ENCODE results near the gene FAM50B. TPM values are rescaled to one million over a fixed set of nuclear protein-coding genes. Genes with fewer than 3 reads are reported as not detected.

FAM50B gene
- total RNA-seq, 2 experiments from 2014 or later, result not detected

GRCh38 chr6:3814539-3814938 lies 34.6 kb upstream of the FAM50B start:
- no TSS peak for BruUV-seq (replicated peaks)
- Histone ChIP-seq H3K9me3 (ENCODE audit: low read length) (no peaks in the 10 kb centered on the region), H3K4me3 (ENCODE audit: low read depth, low read length, poor library complexity, severe bottlenecking) (no peak overlapping the region), H3K36me3 (ENCODE audit: insufficient read depth, low read length) (no peaks in the 10 kb centered on the region), H3K4me2 (ENCODE audit: low read length) (no peak overlapping the region), H3K27ac (ENCODE audit: low read depth, low read length, poor library complexity, severe bottlenecking) (no peak overlapping the region), H3K4me1 (ENCODE audit: insufficient read depth, low read length, poor library complexity, severe bottlenecking) (no peaks in the 10 kb centered on the region), H3K9me2 (ENCODE audit: insufficient read depth, low read length) (no peaks in the 10 kb centered on the region), H2AFZ (ENCODE audit: low read length) (no peak overlapping the region), H4K20me1 (ENCODE audit: insufficient read depth, low read length) (no peaks in the 10 kb centered on the region), H3K79me2 (ENCODE audit: insufficient read depth, low read depth, low read length) (no peaks in the 10 kb centered on the region)
- POLR2A ChIA-PET, result interaction anchor here (1.0 kb wide), 1 partner anchor 164 kb away, joined by 3 read pairs; no protein-coding TSS in a partner anchor
- intact Hi-C loops (cut with micrococcal nuclease; ENCODE audit: unreplicated experiment), result no loop called here
- no peak for TF ChIP-seq EZH2phosphoT487 (IDR thresholded peaks at IDR 0.05; ENCODE audit: borderline replicate concordance, low read depth, low read length)
- TF ChIP-seq, protein P1, sequence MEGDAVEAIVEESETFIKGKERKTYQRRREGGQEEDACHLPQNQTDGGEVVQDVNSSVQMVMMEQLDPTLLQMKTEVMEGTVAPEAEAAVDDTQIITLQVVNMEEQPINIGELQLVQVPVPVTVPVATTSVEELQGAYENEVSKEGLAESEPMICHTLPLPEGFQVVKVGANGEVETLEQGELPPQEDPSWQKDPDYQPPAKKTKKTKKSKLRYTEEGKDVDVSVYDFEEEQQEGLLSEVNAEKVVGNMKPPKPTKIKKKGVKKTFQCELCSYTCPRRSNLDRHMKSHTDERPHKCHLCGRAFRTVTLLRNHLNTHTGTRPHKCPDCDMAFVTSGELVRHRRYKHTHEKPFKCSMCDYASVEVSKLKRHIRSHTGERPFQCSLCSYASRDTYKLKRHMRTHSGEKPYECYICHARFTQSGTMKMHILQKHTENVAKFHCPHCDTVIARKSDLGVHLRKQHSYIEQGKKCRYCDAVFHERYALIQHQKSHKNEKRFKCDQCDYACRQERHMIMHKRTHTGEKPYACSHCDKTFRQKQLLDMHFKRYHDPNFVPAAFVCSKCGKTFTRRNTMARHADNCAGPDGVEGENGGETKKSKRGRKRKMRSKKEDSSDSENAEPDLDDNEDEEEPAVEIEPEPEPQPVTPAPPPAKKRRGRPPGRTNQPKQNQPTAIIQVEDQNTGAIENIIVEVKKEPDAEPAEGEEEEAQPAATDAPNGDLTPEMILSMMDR (conservative IDR thresholded peaks at IDR 0.05; ENCODE audit: low read length), result no peak
- no peak for DNase-seq (ENCODE audit: low spot score)
- CTCF ChIA-PET (ENCODE audit: unreplicated experiment), result no interaction called here

DNA sequence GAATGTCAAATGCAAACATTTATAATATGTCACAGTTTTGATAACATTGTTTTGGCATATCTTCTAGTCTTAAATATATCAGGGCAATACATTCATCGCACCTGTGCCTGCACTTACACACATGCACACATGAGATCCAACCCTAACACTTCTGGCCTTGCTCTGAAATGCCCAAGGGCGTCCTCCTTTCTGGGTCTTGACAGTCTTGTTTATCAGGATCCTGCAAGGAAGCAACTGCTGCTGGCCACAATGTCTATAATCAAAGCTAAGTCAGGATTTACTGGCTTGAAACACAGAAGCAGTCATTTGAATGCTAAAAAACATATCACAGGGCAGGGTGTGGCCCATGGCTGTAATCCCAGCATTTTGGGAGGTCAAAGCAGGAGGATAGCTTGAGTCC lies 32.9 kb upstream of the FAM50B start:
- DNase-seq (ENCODE audit: low spot score), result no peak
- Histone ChIP-seq H3K36me3 (ENCODE audit: insufficient read depth, low read length) (no peaks in the 10 kb centered on the region), H3K9me3 (ENCODE audit: low read length) (no peaks in the 10 kb centered on the region), H2AFZ (ENCODE audit: low read length) (no peak overlapping the region), H3K4me2 (ENCODE audit: low read length) (no peak overlapping the region), H4K20me1 (ENCODE audit: insufficient read depth, low read length) (no peaks in the 10 kb centered on the region), H3K9me2 (ENCODE audit: insufficient read depth, low read length) (no peaks in the 10 kb centered on the region), H3K27ac (ENCODE audit: low read depth, low read length, poor library complexity, severe bottlenecking) (no peak overlapping the region), H3K4me3 (ENCODE audit: low read depth, low read length, poor library complexity, severe bottlenecking) (no peak overlapping the region), H3K4me1 (ENCODE audit: insufficient read depth, low read length, poor library complexity, severe bottlenecking) (no peaks in the 10 kb centered on the region), H3K79me2 (ENCODE audit: insufficient read depth, low read depth, low read length) (no peaks in the 10 kb centered on the region)
- CTCF ChIA-PET (ENCODE audit: unreplicated experiment), result no interaction called here
- POLR2A ChIA-PET, result no interaction called here
- intact Hi-C loops (cut with micrococcal nuclease; ENCODE audit: unreplicated experiment), result no loop called here
- no TSS peak for BruUV-seq (replicated peaks)
- TF ChIP-seq EZH2phosphoT487 (IDR thresholded peaks at IDR 0.05; ENCODE audit: borderline replicate concordance, low read depth, low read length), result no peak
- TF ChIP-seq, protein P1 (conservative IDR thresholded peaks at IDR 0.05; ENCODE audit: low read length), result no peak

DNA sequence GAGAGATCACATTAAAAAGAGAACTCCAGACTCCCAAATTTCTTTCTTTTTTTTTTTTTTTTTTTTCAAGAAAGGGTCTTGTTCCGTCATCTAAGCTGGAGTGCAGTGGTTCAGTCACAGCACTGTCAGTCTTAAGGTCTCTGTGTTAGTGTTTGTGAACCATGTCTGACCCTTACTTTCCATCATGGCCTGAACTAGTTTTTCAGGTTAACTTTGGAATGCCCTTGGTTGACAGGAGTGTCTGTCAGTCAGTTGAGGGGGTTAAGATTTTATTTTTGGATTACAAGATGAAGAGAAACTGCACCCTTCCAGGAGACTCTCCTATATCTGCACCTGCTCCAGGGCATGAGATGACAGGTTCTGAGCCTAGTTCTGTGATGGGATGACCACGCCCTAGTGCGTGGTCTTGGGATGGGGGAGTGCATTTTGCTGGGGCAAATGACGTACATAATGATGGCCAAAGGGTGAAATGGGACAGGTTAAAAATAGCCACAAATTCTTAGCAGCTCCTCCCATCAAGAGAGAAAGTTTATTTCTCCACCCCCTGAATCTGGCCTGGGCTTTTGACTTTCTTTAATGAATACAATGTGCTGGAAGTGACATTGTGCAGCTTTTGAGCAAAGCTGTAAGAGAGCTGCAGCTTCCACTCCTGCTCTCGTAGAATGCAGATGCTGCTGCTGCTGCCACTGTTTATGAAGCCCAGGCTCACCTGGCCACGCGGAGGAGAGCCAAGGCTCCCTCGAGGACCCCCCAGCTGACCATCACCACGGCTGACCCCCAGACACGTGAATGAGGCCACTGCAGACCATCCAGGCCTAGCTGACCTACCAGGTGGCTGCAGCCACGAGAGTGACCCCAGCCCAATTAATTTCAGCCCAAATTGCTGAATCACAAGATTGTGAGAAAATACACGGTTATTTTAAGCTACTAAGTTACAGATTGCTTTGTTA lies 29.7 kb upstream of the FAM50B start:
- H3K79me2 ChIP-seq (ENCODE audit: insufficient read depth, low read depth, low read length), result no peaks in the 10 kb centered on the region
- no peaks in the 10 kb centered on the region for H3K9me3 ChIP-seq (ENCODE audit: low read length)
- intact Hi-C loops (cut with micrococcal nuclease; ENCODE audit: unreplicated experiment), result no loop called here
- no peaks in the 10 kb centered on the region for H4K20me1 ChIP-seq (ENCODE audit: insufficient read depth, low read length)
- no peak for DNase-seq (ENCODE audit: low spot score)
- H3K4me1 ChIP-seq (ENCODE audit: insufficient read depth, low read length, poor library complexity, severe bottlenecking), result no peaks in the 10 kb centered on the region
- POLR2A ChIA-PET, result interaction anchor here (0.7 kb wide), 1 partner anchor 369 kb away, joined by 7 read pairs; no protein-coding TSS in a partner anchor
- no TSS peak for BruUV-seq (replicated peaks)
- no peaks in the 10 kb centered on the region for H3K36me3 ChIP-seq (ENCODE audit: insufficient read depth, low read length)
- CTCF ChIA-PET (ENCODE audit: unreplicated experiment), result no interaction called here
- no peak overlapping the region for H3K27ac ChIP-seq (ENCODE audit: low read depth, low read length, poor library complexity, severe bottlenecking)
- TF ChIP-seq, protein P1 (conservative IDR thresholded peaks at IDR 0.05; ENCODE audit: low read length), result no peak
- TF ChIP-seq EZH2phosphoT487 (IDR thresholded peaks at IDR 0.05; ENCODE audit: borderline replicate concordance, low read depth, low read length), result no peak
- H3K4me3 ChIP-seq (ENCODE audit: low read depth, low read length, poor library complexity, severe bottlenecking), result no peak overlapping the region
- no peaks in the 10 kb centered on the region for H3K9me2 ChIP-seq (ENCODE audit: insufficient read depth, low read length)
- H3K4me2 ChIP-seq (ENCODE audit: low read length), result no peak overlapping the region
- no peak overlapping the region for H2AFZ ChIP-seq (ENCODE audit: low read length)
